ENCODE data around the gene PRKAR1B. TPM values are rescaled to one million over a fixed set of nuclear protein-coding genes. Genes with fewer than 3 reads are reported as not detected.

Gene PRKAR1B
- total RNA-seq, 1 experiment from 2014 or later: 43.3 TPM

GRCh38 chr7:630539-630938 lies 96.5 kb downstream of the PRKAR1B start:
- Mint-ChIP-seq H3K4me3 (no peak overlapping the region), H3K4me1 (no peaks in the 10 kb centered on the region), H3K9me3 (peaks cover 6 to 10% of the 10 kb centered on the region in 2 experiments), H3K27ac (peak overlapping the region in 2 of 3 experiments; percentile 31 to 47; a peak in 1 of 7 replicates), H3K36me3 (ENCODE audit: insufficient read depth in 1 of 3, low read depth in 3 of 3) (peaks cover 7 to 10% (median 9%) of the 10 kb centered on the region in 3 experiments; a peak in 6 of 7 replicates), H3K27me3 (ENCODE audit: low read depth) (no peaks in the 10 kb centered on the region)
- TF ChIP-seq CTCF (conservative IDR thresholded peaks at IDR 0.05): no peak
- Histone ChIP-seq H3K14ac (ENCODE audit: insufficient read depth, low read length) (no peak overlapping the region), H3K23me2 (ENCODE audit: insufficient read length, low read depth, low read length, poor library complexity, severe bottlenecking) (no peaks in the 10 kb centered on the region), H2AK5ac (ENCODE audit: insufficient read length, low read length) (no peak overlapping the region), H4K20me1 (ENCODE audit: control insufficient read depth, insufficient read depth, insufficient read length) (peaks cover 6% of the 10 kb centered on the region), H3K79me2 (ENCODE audit: insufficient read depth, low read length) (no peaks in the 10 kb centered on the region), H3K27ac (ENCODE audit: insufficient read length, low read depth, low read length) (no peak overlapping the region), H3K9me3 (ENCODE audit: control insufficient read depth, low read depth, low read length) (peaks cover under 1% of the 10 kb centered on the region), H3K4me2 (ENCODE audit: insufficient read depth, insufficient read length, low read length) (no peak overlapping the region), H4K8ac (replicated peaks; ENCODE audit: insufficient read length, low read depth, low read length) (no peak overlapping the region), H2AFZ (ENCODE audit: low read length) (no peak overlapping the region), H3K27me3 (ENCODE audit: insufficient read depth, low read length) (no peaks in the 10 kb centered on the region), H2BK12ac (ENCODE audit: insufficient read length, low read depth, low read length) (no peak overlapping the region), H2BK20ac (ENCODE audit: low read depth, low read length, poor library complexity, severe bottlenecking) (no peak overlapping the region), H3K56ac (ENCODE audit: insufficient read length, low read depth, low read length) (no peak overlapping the region), H3K4me1 (ENCODE audit: insufficient read depth, low read length) (no peaks in the 10 kb centered on the region), H2BK5ac (ENCODE audit: insufficient read length, low read length) (no peak overlapping the region), H3K23ac (ENCODE audit: insufficient read length, low read depth, low read length) (no peak overlapping the region), H3T11ph (ENCODE audit: low read length) (no peak overlapping the region), H4K5ac (ENCODE audit: insufficient read length, low read depth, low read length) (no peak overlapping the region), H3K9ac (ENCODE audit: extremely low read depth, insufficient read length, low read length) (no peak overlapping the region), H3K79me1 (ENCODE audit: insufficient read depth, low read depth, low read length, poor library complexity, severe bottlenecking) (no peaks in the 10 kb centered on the region), H4K91ac (ENCODE audit: insufficient read length, low read depth, low read length) (no peak overlapping the region), H3K18ac (ENCODE audit: insufficient read length, low read depth, low read length) (no peak overlapping the region), H2BK15ac (ENCODE audit: low read depth, low read length) (no peak overlapping the region), H2BK120ac (ENCODE audit: low read depth, low read length, poor library complexity, severe bottlenecking) (no peak overlapping the region), H3K4ac (ENCODE audit: low read depth, low read length) (no peak overlapping the region)
- no CpG with 5 or more reads among the region's 5 CpGs for WGBS (ENCODE audit: extremely low coverage, insufficient read length, low lambda C conversion rate)
- DNase-seq: no peak
